HepG2 (cell line): Measurements from ENCODE around the gene SLC2A4. TPM values are rescaled to one million over a fixed set of nuclear protein-coding genes. Genes with fewer than 3 reads are reported as not detected.

Experiments used
- ATAD3A ChIP-seq: sonication (generic); formaldehyde crosslinking; IDR thresholded peaks from 2 replicates; pipeline ENCODE4 v1.4.0; 2020; ENCODE audit warnings: missing genetic modification reagents
- ATF3 ChIP-seq: sonication (generic); formaldehyde crosslinking; IDR thresholded peaks from 2 replicates; pipeline ENCODE4 v1.4.0; 2020; ENCODE audit warnings: missing genetic modification reagents
- CBFB ChIP-seq: sonication (generic); formaldehyde crosslinking; IDR thresholded peaks from 2 replicates; pipeline ENCODE4 v1.4.0; 2020; ENCODE audit warnings: missing genetic modification reagents
- EP300 ChIP-seq, 3 experiments: sonication (generic) in 1 of 3; formaldehyde crosslinking in 1 of 3; IDR thresholded peaks; 2 replicates each; pipeline versions ENCODE4 v1.5.1 to v1.6.1; 2011 to 2020; ENCODE audit warnings: low read depth in 2 of 3, low read length in 2 of 3, borderline replicate concordance in 1 of 3, improper control_type of control experiment in 1 of 3, mild to moderate bottlenecking in 1 of 3, missing genetic modification reagents in 1 of 3, moderate library complexity in 1 of 3
- FOXO1 ChIP-seq: sonication (generic); formaldehyde crosslinking; IDR thresholded peaks from 2 replicates; pipeline ENCODE4 v1.4.0; 2020; ENCODE audit warnings: missing genetic modification reagents
- FOXP1 ChIP-seq, 2 experiments: fragments of 450-650 bp in 1 of 2; IDR thresholded peaks; 2 replicates each; pipeline ENCODE4 v1.6.1; 2017 to 2018; ENCODE audit warnings: antibody characterized with exemption in 1 of 2
- GATAD2A ChIP-seq: IDR thresholded peaks from 2 replicates; pipeline ENCODE4 v1.6.1; 2016
- GRHL1 ChIP-seq: sonication (generic); formaldehyde crosslinking; conservative IDR thresholded peaks from 2 replicates; pipeline ENCODE4 v1.8.0; 2022; ENCODE audit warnings: missing genetic modification reagents
- IRF1 ChIP-seq: sonication (generic); formaldehyde crosslinking; IDR thresholded peaks from 2 replicates; pipeline ENCODE4 v1.4.0; 2020; ENCODE audit warnings: low read depth, mild to moderate bottlenecking, missing genetic modification reagents
- KDM5B ChIP-seq: sonication (generic); formaldehyde crosslinking; IDR thresholded peaks from 2 replicates; pipeline ENCODE4 v1.4.0; 2020; ENCODE audit warnings: missing genetic modification reagents, mild to moderate bottlenecking, borderline replicate concordance
- KMT2B ChIP-seq: IDR thresholded peaks from 2 replicates; pipeline ENCODE4 v1.6.1; 2016; ENCODE audit warnings: missing genetic modification reagents, missing compliant biosample characterization
- MBD4 ChIP-seq: IDR thresholded peaks from 2 replicates; pipeline ENCODE4 v1.6.1; 2012; ENCODE audit warnings: low read length, inconsistent platforms, borderline replicate concordance
- NCOR1 ChIP-seq: fragments of 200-600 bp; sonication (generic); IDR thresholded peaks from 2 replicates; pipeline ENCODE4 v1.7.0; 2017; ENCODE audit warnings: antibody characterized with exemption, low read length, borderline replicate concordance
- NFKB2 ChIP-seq: sonication (generic); formaldehyde crosslinking; IDR thresholded peaks from 2 replicates; pipeline ENCODE4 v1.4.0; 2020; ENCODE audit warnings: missing genetic modification reagents, borderline replicate concordance
- NFRKB ChIP-seq: fragments of 450-650 bp; IDR thresholded peaks from 2 replicates; pipeline ENCODE4 v1.6.1; 2017
- NR2F2 ChIP-seq: IDR thresholded peaks from 2 replicates; pipeline ENCODE4 v1.6.1; 2012; ENCODE audit warnings: low read depth, inconsistent platforms, borderline replicate concordance
- RXRA ChIP-seq: sonication (generic); formaldehyde crosslinking; IDR thresholded peaks from 2 replicates; pipeline ENCODE4 v1.5.1; 2020; ENCODE audit warnings: missing genetic modification reagents
- SAP130 ChIP-seq: IDR thresholded peaks from 2 replicates; pipeline ENCODE4 v1.6.1; 2016; ENCODE audit warnings: low read depth
- SMYD3 ChIP-seq: sonication (generic); formaldehyde crosslinking; IDR thresholded peaks from 2 replicates; pipeline ENCODE4 v1.8.1; 2023; ENCODE audit warnings: mild to moderate bottlenecking, missing genetic modification reagents
- SNAI1 ChIP-seq: sonication (generic); formaldehyde crosslinking; IDR thresholded peaks from 2 replicates; pipeline ENCODE4 v1.5.0; 2020; ENCODE audit warnings: mild to moderate bottlenecking, missing genetic modification reagents, borderline replicate concordance
- SP2 ChIP-seq: sonication (generic); formaldehyde crosslinking; IDR thresholded peaks from 2 replicates; pipeline ENCODE4 v1.5.1; 2020; ENCODE audit warnings: mild to moderate bottlenecking, missing genetic modification reagents
- TBP ChIP-seq: sonication (generic); formaldehyde crosslinking; IDR thresholded peaks from 2 replicates; pipeline ENCODE4 v1.5.0; 2020; ENCODE audit warnings: missing genetic modification reagents
- TGIF2 ChIP-seq: IDR thresholded peaks from 2 replicates; pipeline ENCODE4 v1.6.1; 2016; ENCODE audit warnings: control low read depth, missing compliant biosample characterization
- ZNF17 ChIP-seq: sonication (generic); formaldehyde crosslinking; IDR thresholded peaks from 2 replicates; pipeline ENCODE4 v1.5.0; 2020; ENCODE audit warnings: mild to moderate bottlenecking, missing genetic modification reagents
- ZNF253 ChIP-seq: sonication (generic); formaldehyde crosslinking; IDR thresholded peaks from 2 replicates; pipeline ENCODE4 v1.8.0; 2022; ENCODE audit warnings: mild to moderate bottlenecking, missing genetic modification reagents, borderline replicate concordance
- ZNF432 ChIP-seq: sonication (generic); formaldehyde crosslinking; IDR thresholded peaks from 2 replicates; pipeline ENCODE4 v1.5.0; 2020; ENCODE audit warnings: missing genetic modification reagents, mild to moderate bottlenecking, borderline replicate concordance
- ZNF720 ChIP-seq: sonication (generic); formaldehyde crosslinking; IDR thresholded peaks from 2 replicates; pipeline ENCODE4 v1.4.0; 2020; ENCODE audit warnings: missing genetic modification reagents
- ZNF773 ChIP-seq: sonication (generic); formaldehyde crosslinking; IDR thresholded peaks from 2 replicates; pipeline ENCODE4 v1.4.0; 2020; ENCODE audit warnings: missing genetic modification reagents, borderline replicate concordance
- ZSCAN25 ChIP-seq: sonication (generic); formaldehyde crosslinking; IDR thresholded peaks from 2 replicates; pipeline ENCODE4 v1.8.0; 2022; ENCODE audit warnings: mild to moderate bottlenecking, missing genetic modification reagents
- polyA plus RNA-seq, 8 experiments: library from polyadenylated mRNA; depleted of rRNA in 3 of 8; stranded (reverse) in 7 of 8; unstranded in 1 of 8; fragments of >200 nt; fragmentation: Illumina TruSeq in 4 of 8; extraction: Trizol in 4 of 8; gene quantifications; 2 replicates each; pipeline versions ENCODE4 v1.2.1 to v1.2.3, GENCODE V29; 2011 to 2016; ENCODE audit warnings: low read depth in 4 of 8, missing spikeins in 1 of 8, mixed read lengths in 1 of 8; ENCODE audit not compliant: insufficient read depth in 1 of 8
- total RNA-seq, 5 experiments: library from RNA; depleted of rRNA; stranded (reverse); fragments of >200 nt; fragmentation: Illumina TruSeq; extraction: Trizol; gene quantifications; 2 replicates each; pipeline ENCODE4 v1.2.3, GENCODE V29; 2016; ENCODE audit warnings: low read depth in 1 of 5

The SLC2A4 gene
- total and polyA plus RNA-seq, 2 of the 13 experiments (the other 11 are each of a cell fraction or from before 2014, with no cell fraction given) = 4.9 to 5.8 TPM

GRCh38 chr17:7314719-7315569, 33.4 kb downstream of the SLC2A4 start, which contains the start of gene GPS2 (continued):
- TF ChIP-seq ZNF773 (CRISPR knock-in tag) (no peak), ZNF720 (CRISPR knock-in tag) (no peak), ZSCAN25 (CRISPR knock-in tag) (0 out of 2 replicates have a peak, but pooled peaks have one; percentile 27), IRF1 (no peak), NCOR1 (no peak), ATAD3A (CRISPR knock-in tag) (no peak), SP2 (peak; percentile 80), CBFB (CRISPR knock-in tag) (peak; percentile 87), KMT2B (peak; percentile 92), ZNF432 (CRISPR knock-in tag) (no peak), GATAD2A (CRISPR knock-in tag) (peak; percentile 36; the same call in 1 of the 2 replicates), NFRKB (no peak), SNAI1 (CRISPR knock-in tag) (no peak), RXRA (CRISPR knock-in tag) (peak; percentile 79), FOXP1 (IDR thresholded peaks at IDR 0.05) (no peak), FOXP1 (CRISPR knock-in tag; IDR thresholded peaks at IDR 0.05) (no peak), TBP (CRISPR knock-in tag) (no peak), GRHL1 (no peak), NFKB2 (peak; percentile 75; the same call in 1 of the 2 replicates), TGIF2 (0 out of 2 replicates have a peak, but pooled peaks have one; percentile 53), KDM5B (CRISPR knock-in tag) (peak; percentile 52; the same call in 1 of the 2 replicates), FOXO1 (CRISPR knock-in tag) (peak; percentile 55; the same call in 1 of the 2 replicates), SMYD3 (CRISPR knock-in tag) (no peak), ATF3 (CRISPR knock-in tag) (peak; percentile 27; the same call in 1 of the 2 replicates), EP300 (IDR thresholded peaks at IDR 0.05; ENCODE audit: low read depth in 2 of 2, low read length in 2 of 2) (no peak), EP300 (CRISPR knock-in tag; IDR thresholded peaks at IDR 0.05; ENCODE audit: borderline replicate concordance) (no peak), ZNF253 (CRISPR knock-in tag) (no peak), ZNF17 (CRISPR knock-in tag) (no peak), NR2F2 (peak; percentile 22; the same call in 1 of the 2 replicates), SAP130 (CRISPR knock-in tag) (peak; percentile 96), MBD4 (no peak)
